Panc1 (cell line): ENCODE measurements around the gene JPH2. TPM values are rescaled to one million over a fixed set of nuclear protein-coding genes. Genes with fewer than 3 reads are reported as not detected.

Source experiments
- ATAC-seq: fragments of 200-7000 bp; cut with Tn5 transposase; 2 replicates; pipeline ENCODE4 v1.9.1; 2020; ENCODE audit warnings: mild to moderate bottlenecking, moderate library complexity
- BruUV-seq: library from RNA; stranded (reverse); fragments of 400-500 nt; replicated peaks from 2 replicates; lab custom pipeline; 2021; lab: Mats Ljungman, UMichigan
- CTCF ChIA-PET: fragments of 300-600 bp; sonication (Branson Sonifier 250); formaldehyde crosslinking; loops from one replicate; lab custom pipeline; 2022; ENCODE audit warnings: antibody characterized with exemption; lab: Charles Lee
- POLR2A ChIA-PET: fragments of 300-600 bp; sonication (Branson Sonifier 250); formaldehyde crosslinking; loops from one replicate; lab custom pipeline; 2022; ENCODE audit warnings: antibody characterized with exemption; lab: Charles Lee
- DNase-seq: peaks from one replicate; pipeline ENCODE4 v3.0.0-alpha.2; 2010; ENCODE audit warnings: low read depth, low spot score
- H3K27ac ChIP-seq: 2 replicates; pipeline ENCODE4 v1.5.1; 2011; ENCODE audit warnings: mild to moderate bottlenecking, low read length, inconsistent platforms
- H3K27me3 ChIP-seq: fragments of 200-500 bp; sonication (Bioruptor generic); 2 replicates; pipeline ENCODE4 v1.6.0; 2014; ENCODE audit warnings: low read length, inconsistent platforms; ENCODE audit not compliant: control insufficient read depth, insufficient read depth
- H3K36me3 ChIP-seq: fragments of 200-500 bp; sonication (Bioruptor generic); 2 replicates; pipeline ENCODE4 v1.5.1; 2014; ENCODE audit warnings: inconsistent platforms, mild to moderate bottlenecking, low read length, moderate library complexity; ENCODE audit not compliant: control insufficient read depth, insufficient read depth
- H3K4me1 ChIP-seq: 2 replicates; pipeline ENCODE4 v1.5.1; 2011; ENCODE audit warnings: inconsistent platforms, mild to moderate bottlenecking, low read length, moderate library complexity; ENCODE audit not compliant: control insufficient read depth, insufficient read depth
- H3K4me3 ChIP-seq, 2 experiments: 2 replicates each; pipeline ENCODE4 v1.5.1; 2011 to 2012; ENCODE audit warnings: low read depth in 2 of 2, low read length in 2 of 2, mild to moderate bottlenecking in 2 of 2, inconsistent platforms in 1 of 2, moderate library complexity in 1 of 2
- H3K9me3 ChIP-seq: fragments of 200-500 bp; sonication (Bioruptor generic); 2 replicates; pipeline ENCODE4 v1.5.1; 2014; ENCODE audit warnings: low read depth, mild to moderate bottlenecking, inconsistent platforms, low read length, moderate library complexity; ENCODE audit not compliant: control insufficient read depth, insufficient read depth
- CTCF ChIP-seq: fragments of 450-650 bp; IDR thresholded peaks from 2 replicates; pipeline ENCODE4 v1.5.1; 2017; ENCODE audit warnings: mild to moderate bottlenecking
- POLR2AphosphoS5 ChIP-seq: IDR thresholded peaks from 2 replicates; pipeline ENCODE4 v1.6.1; 2012; ENCODE audit warnings: mild to moderate bottlenecking, low read depth, low read length, moderate library complexity
- SIN3A ChIP-seq: IDR thresholded peaks from 2 replicates; pipeline ENCODE4 v1.6.1; 2012; ENCODE audit warnings: low read depth, mild to moderate bottlenecking, low read length, moderate library complexity, borderline replicate concordance; ENCODE audit not compliant: insufficient read depth
- TCF7L2 ChIP-seq: IDR thresholded peaks from 2 replicates; pipeline ENCODE4 v1.6.1; 2011; ENCODE audit warnings: mild to moderate bottlenecking, low read depth, low read length, inconsistent platforms
- in situ Hi-C: cut with HindIII; loops from 2 replicates; pipeline ENCODE4 v1.10.0; 2016; ENCODE audit warnings: low sequenced_read_pairs, low pct_unique_long_range_greater_than_20kb
- intact Hi-C: fragments of 100-400 bp; cut with micrococcal nuclease; formaldehyde crosslinking; loops from one replicate; pipeline ENCODE4 v1.10.0; 2022; ENCODE audit not compliant: unreplicated experiment
- total RNA-seq: library from RNA; stranded (reverse); gene quantifications from one replicate; pipeline ENCODE4 v1.2.1, GENCODE V29; 2021; ENCODE audit not compliant: unreplicated experiment
- TF ChIP-seq, protein P1 (sequence below), 2 experiments: IDR thresholded peaks; 2 replicates each; pipeline ENCODE4 v1.6.1; 2011 to 2012; ENCODE audit warnings: low read depth in 2 of 2, control low read depth in 1 of 2, low read length in 1 of 2, mild to moderate bottlenecking in 1 of 2, moderate library complexity in 1 of 2; ENCODE audit not compliant: insufficient read depth in 1 of 2

The JPH2 gene
- total RNA-seq, 1 experiment from 2014 or later, result 0.49 TPM

GRCh38 chr20:44084891-44085290, 102.1 kb downstream of the JPH2 start:
- in situ Hi-C loops, result no loop called here
- Histone ChIP-seq H3K27ac (no peak overlapping the region), H3K4me3 (no peak overlapping the region), H3K36me3 (no peaks in the 10 kb centered on the region), H3K9me3 (no peaks in the 10 kb centered on the region), H3K4me1 (peaks cover 7% of the 10 kb centered on the region; the same call in 1 of the 2 replicates), H3K27me3 (no peaks in the 10 kb centered on the region)
- TF ChIP-seq, protein P1, sequence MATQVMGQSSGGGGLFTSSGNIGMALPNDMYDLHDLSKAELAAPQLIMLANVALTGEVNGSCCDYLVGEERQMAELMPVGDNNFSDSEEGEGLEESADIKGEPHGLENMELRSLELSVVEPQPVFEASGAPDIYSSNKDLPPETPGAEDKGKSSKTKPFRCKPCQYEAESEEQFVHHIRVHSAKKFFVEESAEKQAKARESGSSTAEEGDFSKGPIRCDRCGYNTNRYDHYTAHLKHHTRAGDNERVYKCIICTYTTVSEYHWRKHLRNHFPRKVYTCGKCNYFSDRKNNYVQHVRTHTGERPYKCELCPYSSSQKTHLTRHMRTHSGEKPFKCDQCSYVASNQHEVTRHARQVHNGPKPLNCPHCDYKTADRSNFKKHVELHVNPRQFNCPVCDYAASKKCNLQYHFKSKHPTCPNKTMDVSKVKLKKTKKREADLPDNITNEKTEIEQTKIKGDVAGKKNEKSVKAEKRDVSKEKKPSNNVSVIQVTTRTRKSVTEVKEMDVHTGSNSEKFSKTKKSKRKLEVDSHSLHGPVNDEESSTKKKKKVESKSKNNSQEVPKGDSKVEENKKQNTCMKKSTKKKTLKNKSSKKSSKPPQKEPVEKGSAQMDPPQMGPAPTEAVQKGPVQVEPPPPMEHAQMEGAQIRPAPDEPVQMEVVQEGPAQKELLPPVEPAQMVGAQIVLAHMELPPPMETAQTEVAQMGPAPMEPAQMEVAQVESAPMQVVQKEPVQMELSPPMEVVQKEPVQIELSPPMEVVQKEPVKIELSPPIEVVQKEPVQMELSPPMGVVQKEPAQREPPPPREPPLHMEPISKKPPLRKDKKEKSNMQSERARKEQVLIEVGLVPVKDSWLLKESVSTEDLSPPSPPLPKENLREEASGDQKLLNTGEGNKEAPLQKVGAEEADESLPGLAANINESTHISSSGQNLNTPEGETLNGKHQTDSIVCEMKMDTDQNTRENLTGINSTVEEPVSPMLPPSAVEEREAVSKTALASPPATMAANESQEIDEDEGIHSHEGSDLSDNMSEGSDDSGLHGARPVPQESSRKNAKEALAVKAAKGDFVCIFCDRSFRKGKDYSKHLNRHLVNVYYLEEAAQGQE (IDR thresholded peaks at IDR 0.05; ENCODE audit: insufficient read depth in 1 of 2, low read depth in 2 of 2, low read length in 1 of 2), result no peak
- TF ChIP-seq POLR2AphosphoS5, result no peak
- no peak for TF ChIP-seq CTCF
- no peak for TF ChIP-seq TCF7L2
- TF ChIP-seq SIN3A, result no peak
- CTCF ChIA-PET, result interaction anchor here (0.7 kb wide), 1 partner anchor 1805 kb away, joined by 5 read pairs; no protein-coding TSS in a partner anchor
- no peak for ATAC-seq
- BruUV-seq, result no TSS peak
- no peak for DNase-seq
- POLR2A ChIA-PET, result interaction anchor here (0.7 kb wide), 1 partner anchor 257 kb away, joined by 5 read pairs; no protein-coding TSS in a partner anchor
- intact Hi-C loops, result loop anchor here (5.0 to 10.0 kb wide), 2 partner anchors 168 to 640 kb away; no protein-coding TSS in a partner anchor

DNA sequence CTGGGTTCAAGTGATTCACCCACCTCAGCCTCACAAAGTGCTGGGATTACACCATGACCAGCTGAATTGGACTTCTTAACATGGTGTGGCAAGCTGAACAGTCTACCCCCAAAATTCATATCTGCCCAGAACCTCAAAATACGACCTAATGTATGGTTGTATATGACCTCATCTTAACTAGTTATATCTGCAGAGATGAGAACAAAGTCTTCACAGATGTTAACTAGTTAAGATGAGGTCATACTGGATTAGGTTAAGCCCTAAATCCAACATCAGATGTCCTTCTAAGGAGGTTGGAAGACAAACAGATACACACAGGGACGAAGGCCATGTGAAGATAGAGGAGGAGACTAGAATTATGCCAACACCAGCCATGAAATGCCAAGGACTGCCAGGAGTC, 102.5 kb downstream of the JPH2 start:
- H3K9me3 ChIP-seq, result no peaks in the 10 kb centered on the region
- TF ChIP-seq TCF7L2 (no peak), SIN3A (no peak), POLR2AphosphoS5 (no peak), CTCF (no peak)
- TF ChIP-seq, protein P1 (IDR thresholded peaks at IDR 0.05; ENCODE audit: insufficient read depth in 1 of 2, low read depth in 2 of 2, low read length in 1 of 2), result no peak
- POLR2A ChIA-PET, result no interaction called here
- DNase-seq, result no peak
- ATAC-seq, result no peak
- H3K36me3 ChIP-seq, result no peaks in the 10 kb centered on the region
- no peaks in the 10 kb centered on the region for H3K27me3 ChIP-seq
- in situ Hi-C loops (no loop called here), intact Hi-C loops (loop anchor here (5.0 to 10.0 kb wide), 2 partner anchors 167 to 640 kb away; no protein-coding TSS in a partner anchor)
- H3K4me3 ChIP-seq, result no peak overlapping the region
- no TSS peak for BruUV-seq
- CTCF ChIA-PET, result interaction anchor here (0.7 kb wide), 1 partner anchor 317 kb away, joined by 6 read pairs; no protein-coding TSS in a partner anchor
- H3K27ac ChIP-seq, result no peak overlapping the region
- H3K4me1 ChIP-seq, result peaks cover 7% of the 10 kb centered on the region; the same call in 1 of the 2 replicates
